AG04450 (cell line): ENCODE results near the gene RTL9. TPM values are rescaled to one million over a fixed set of nuclear protein-coding genes. Genes with fewer than 3 reads are reported as not detected.

Experiments used
- CTCF ChIA-PET: fragments of 300-600, 350-600 bp; formaldehyde crosslinking; extraction: SDS; loops from one replicate; lab custom pipeline; 2022; ENCODE audit warnings: antibody characterized with exemption, inconsistent platforms; lab: Charles Lee
- POLR2A ChIA-PET: fragments of 350-600 bp; formaldehyde crosslinking; extraction: SDS; loops from one replicate; lab custom pipeline; 2021; ENCODE audit warnings: antibody characterized with exemption, inconsistent platforms; lab: Yijun Ruan, JAX
- DNase-seq: peaks from one replicate; pipeline ENCODE4 v3.0.0-alpha.2; 2011; ENCODE audit warnings: low read depth, low spot score
- H3K27ac ChIP-seq: one replicate; pipeline ENCODE4 v1.5.1; 2012; ENCODE audit warnings: low read depth, low read length, control low read depth
- H3K27me3 ChIP-seq: one replicate; pipeline ENCODE4 v1.6.0; 2012; ENCODE audit warnings: low read length; ENCODE audit not compliant: control insufficient read depth, insufficient read depth
- H3K4me3 ChIP-seq: 2 replicates; pipeline ENCODE4 v1.5.1; 2011; ENCODE audit warnings: mild to moderate bottlenecking, low read depth, low read length, control low read depth
- H3K9me3 ChIP-seq: 2 replicates; pipeline ENCODE4 v1.5.1; 2012; ENCODE audit warnings: low read length; ENCODE audit not compliant: control insufficient read depth, insufficient read depth
- CTCF ChIP-seq: IDR thresholded peaks from 2 replicates; pipeline ENCODE4 v1.5.1; 2011; ENCODE audit warnings: low read depth, low read length, control low read depth, inconsistent platforms
- polyA plus RNA-seq: library from polyadenylated mRNA; depleted of rRNA; stranded (reverse); fragments of >200 nt; gene quantifications from 2 replicates; pipeline ENCODE4 v1.2.3, GENCODE V29; 2011

Gene RTL9
- polyA plus RNA-seq, 1 experiment = 0.12 TPM

GRCh38 chrX:110391086-110391485 is 32.4 kb downstream of the RTL9 start:
- no peak for DNase-seq
- Histone ChIP-seq H3K9me3 (no peaks in the 10 kb centered on the region), H3K4me3 (no peak overlapping the region), H3K27ac (no peak overlapping the region), H3K27me3 (no peaks in the 10 kb centered on the region)
- POLR2A ChIA-PET = no interaction called here
- no peak for TF ChIP-seq CTCF
- CTCF ChIA-PET = interaction anchor here (0.8 to 1.0 kb wide), 2 partner anchors 9 to 17 kb away, joined by 3 to 4 read pairs; no protein-coding TSS in a partner anchor

- no peaks in the 10 kb centered on the region for H3K27me3 ChIP-seq
- H3K4me3 ChIP-seq = no peak overlapping the region
- ChIA-PET POLR2A (interaction anchor here (0.7 kb wide), 1 partner anchor 24 kb away, joined by 4 read pairs; no protein-coding TSS in a partner anchor), CTCF (no interaction called here)
- no peak for DNase-seq
- H3K27ac ChIP-seq = peak overlapping the region; percentile 52
- TF ChIP-seq CTCF = no peak
- H3K9me3 ChIP-seq = no peaks in the 10 kb centered on the region
Observed at GRCh38 chrX:110394651-110395050, 36.0 kb downstream of the RTL9 start.

GRCh38 chrX:110395877-110396276 is 37.2 kb downstream of the RTL9 start:
- ChIA-PET POLR2A (no interaction called here), CTCF (interaction anchor here (1.2 to 2.4 kb wide), 2 partner anchors 12 to 250 kb away, joined by 3 to 12 read pairs; no protein-coding TSS in a partner anchor)
- Histone ChIP-seq H3K27ac (no peak overlapping the region), H3K27me3 (no peaks in the 10 kb centered on the region), H3K9me3 (no peaks in the 10 kb centered on the region), H3K4me3 (no peak overlapping the region)
- DNase-seq = no peak
- TF ChIP-seq CTCF = no peak

- ChIA-PET CTCF (interaction anchor here (1.2 to 2.4 kb wide), 3 partner anchors 12 to 250 kb away, joined by 3 to 12 read pairs (median 3); no protein-coding TSS in a partner anchor), POLR2A (no interaction called here)
- Histone ChIP-seq H3K4me3 (no peak overlapping the region), H3K9me3 (no peaks in the 10 kb centered on the region), H3K27me3 (no peaks in the 10 kb centered on the region), H3K27ac (no peak overlapping the region)
- no peak for DNase-seq
- TF ChIP-seq CTCF = no peak
Observed at GRCh38 chrX:110396735-110397134, 38.1 kb downstream of the RTL9 start.

GRCh38 chrX:110397339-110397738 is 38.7 kb downstream of the RTL9 start:
- Histone ChIP-seq H3K4me3 (no peak overlapping the region), H3K27me3 (no peaks in the 10 kb centered on the region), H3K9me3 (no peaks in the 10 kb centered on the region), H3K27ac (no peak overlapping the region)
- no peak for TF ChIP-seq CTCF
- ChIA-PET CTCF (interaction anchor here (1.2 to 2.4 kb wide), 2 partner anchors 11 to 241 kb away, joined by 3 to 12 read pairs; no protein-coding TSS in a partner anchor), POLR2A (no interaction called here)
- DNase-seq = no peak
